ENCODE results near the gene CALN1.

DNA sequence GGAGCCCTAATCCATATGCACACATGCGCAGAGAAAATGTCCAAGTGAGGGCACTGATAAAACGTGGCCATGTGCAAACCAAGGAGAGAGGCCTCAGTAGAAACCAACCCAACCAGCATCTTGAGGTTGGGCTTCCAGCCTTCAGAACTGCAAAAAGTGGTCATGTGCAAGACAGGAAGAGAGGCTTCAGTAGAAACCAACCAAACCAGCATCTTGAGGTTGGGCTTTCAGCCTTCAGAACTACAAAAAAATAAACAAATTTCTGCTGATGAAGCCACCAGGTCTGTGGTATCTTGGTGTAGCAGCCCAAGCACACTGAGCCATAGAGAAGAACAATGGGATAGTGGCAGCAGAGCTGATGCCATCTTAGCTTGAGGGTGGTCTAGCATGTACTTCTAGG, 371.5 kb downstream of the CALN1 start:
- TF ChIP-seq ZFX (IDR thresholded peaks at IDR 0.05; ENCODE audit: borderline replicate concordance) = no peak
- TF ChIP-seq, protein P1, sequence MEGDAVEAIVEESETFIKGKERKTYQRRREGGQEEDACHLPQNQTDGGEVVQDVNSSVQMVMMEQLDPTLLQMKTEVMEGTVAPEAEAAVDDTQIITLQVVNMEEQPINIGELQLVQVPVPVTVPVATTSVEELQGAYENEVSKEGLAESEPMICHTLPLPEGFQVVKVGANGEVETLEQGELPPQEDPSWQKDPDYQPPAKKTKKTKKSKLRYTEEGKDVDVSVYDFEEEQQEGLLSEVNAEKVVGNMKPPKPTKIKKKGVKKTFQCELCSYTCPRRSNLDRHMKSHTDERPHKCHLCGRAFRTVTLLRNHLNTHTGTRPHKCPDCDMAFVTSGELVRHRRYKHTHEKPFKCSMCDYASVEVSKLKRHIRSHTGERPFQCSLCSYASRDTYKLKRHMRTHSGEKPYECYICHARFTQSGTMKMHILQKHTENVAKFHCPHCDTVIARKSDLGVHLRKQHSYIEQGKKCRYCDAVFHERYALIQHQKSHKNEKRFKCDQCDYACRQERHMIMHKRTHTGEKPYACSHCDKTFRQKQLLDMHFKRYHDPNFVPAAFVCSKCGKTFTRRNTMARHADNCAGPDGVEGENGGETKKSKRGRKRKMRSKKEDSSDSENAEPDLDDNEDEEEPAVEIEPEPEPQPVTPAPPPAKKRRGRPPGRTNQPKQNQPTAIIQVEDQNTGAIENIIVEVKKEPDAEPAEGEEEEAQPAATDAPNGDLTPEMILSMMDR (IDR thresholded peaks at IDR 0.05) = no peak

All from 22Rv1 (cell line).